AG10803 (cell line): ENCODE measurements around the gene WNT9A.

Source experiments
- DNase-seq: peaks from one replicate; pipeline ENCODE4 v3.0.0; 2010; ENCODE audit warnings: low read depth
- H3K4me3 ChIP-seq: 2 replicates; pipeline ENCODE4 v1.5.1; 2011; ENCODE audit warnings: mild to moderate bottlenecking, low read length, control low read depth
- TF ChIP-seq, protein P1 (sequence below): conservative IDR thresholded peaks from 2 replicates; pipeline ENCODE4 v1.5.1; 2011; ENCODE audit warnings: mild to moderate bottlenecking, low read length, control low read depth, inconsistent platforms

The WNT9A gene

DNA sequence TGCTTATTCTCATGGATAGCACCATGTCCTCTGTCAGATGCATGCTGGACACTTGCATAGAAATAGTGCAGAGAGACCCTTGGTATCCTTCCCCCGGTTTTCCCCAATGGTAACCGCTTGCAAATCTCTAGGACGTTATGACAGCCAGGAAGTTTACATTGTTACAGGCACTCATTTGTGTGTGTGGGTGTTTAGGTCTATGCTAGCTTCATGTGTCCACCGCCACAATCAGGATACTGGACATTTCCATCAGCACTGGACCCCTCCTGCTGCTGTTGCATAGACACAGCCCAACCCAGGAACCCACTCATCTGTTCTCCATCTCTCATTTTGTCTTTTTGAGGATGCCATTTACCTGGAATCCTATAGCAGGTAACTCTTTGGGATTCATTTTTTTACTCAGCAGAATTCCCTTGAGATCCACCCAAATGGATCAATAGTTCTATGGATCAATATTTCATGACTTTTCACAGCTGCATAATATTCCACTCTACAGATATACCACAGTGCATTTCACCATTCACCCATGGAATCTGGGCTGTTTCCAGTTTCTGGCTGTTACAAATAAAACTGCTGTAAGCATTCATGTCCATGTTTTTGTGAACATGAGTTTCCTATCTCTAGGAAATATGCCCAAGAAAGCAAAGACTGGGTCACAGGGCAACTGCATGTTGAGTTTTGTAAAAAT is 6.6 kb upstream of the WNT9A start:
- no peak for DNase-seq
- no peak overlapping the region for H3K4me3 ChIP-seq
- TF ChIP-seq, protein P1, sequence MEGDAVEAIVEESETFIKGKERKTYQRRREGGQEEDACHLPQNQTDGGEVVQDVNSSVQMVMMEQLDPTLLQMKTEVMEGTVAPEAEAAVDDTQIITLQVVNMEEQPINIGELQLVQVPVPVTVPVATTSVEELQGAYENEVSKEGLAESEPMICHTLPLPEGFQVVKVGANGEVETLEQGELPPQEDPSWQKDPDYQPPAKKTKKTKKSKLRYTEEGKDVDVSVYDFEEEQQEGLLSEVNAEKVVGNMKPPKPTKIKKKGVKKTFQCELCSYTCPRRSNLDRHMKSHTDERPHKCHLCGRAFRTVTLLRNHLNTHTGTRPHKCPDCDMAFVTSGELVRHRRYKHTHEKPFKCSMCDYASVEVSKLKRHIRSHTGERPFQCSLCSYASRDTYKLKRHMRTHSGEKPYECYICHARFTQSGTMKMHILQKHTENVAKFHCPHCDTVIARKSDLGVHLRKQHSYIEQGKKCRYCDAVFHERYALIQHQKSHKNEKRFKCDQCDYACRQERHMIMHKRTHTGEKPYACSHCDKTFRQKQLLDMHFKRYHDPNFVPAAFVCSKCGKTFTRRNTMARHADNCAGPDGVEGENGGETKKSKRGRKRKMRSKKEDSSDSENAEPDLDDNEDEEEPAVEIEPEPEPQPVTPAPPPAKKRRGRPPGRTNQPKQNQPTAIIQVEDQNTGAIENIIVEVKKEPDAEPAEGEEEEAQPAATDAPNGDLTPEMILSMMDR = no peak

- no peak overlapping the region for H3K4me3 ChIP-seq
- TF ChIP-seq, protein P1 = no peak
- no peak for DNase-seq
Measured at GRCh38 chr1:227953022-227953412, 5.3 kb upstream of the WNT9A start.

DNA sequence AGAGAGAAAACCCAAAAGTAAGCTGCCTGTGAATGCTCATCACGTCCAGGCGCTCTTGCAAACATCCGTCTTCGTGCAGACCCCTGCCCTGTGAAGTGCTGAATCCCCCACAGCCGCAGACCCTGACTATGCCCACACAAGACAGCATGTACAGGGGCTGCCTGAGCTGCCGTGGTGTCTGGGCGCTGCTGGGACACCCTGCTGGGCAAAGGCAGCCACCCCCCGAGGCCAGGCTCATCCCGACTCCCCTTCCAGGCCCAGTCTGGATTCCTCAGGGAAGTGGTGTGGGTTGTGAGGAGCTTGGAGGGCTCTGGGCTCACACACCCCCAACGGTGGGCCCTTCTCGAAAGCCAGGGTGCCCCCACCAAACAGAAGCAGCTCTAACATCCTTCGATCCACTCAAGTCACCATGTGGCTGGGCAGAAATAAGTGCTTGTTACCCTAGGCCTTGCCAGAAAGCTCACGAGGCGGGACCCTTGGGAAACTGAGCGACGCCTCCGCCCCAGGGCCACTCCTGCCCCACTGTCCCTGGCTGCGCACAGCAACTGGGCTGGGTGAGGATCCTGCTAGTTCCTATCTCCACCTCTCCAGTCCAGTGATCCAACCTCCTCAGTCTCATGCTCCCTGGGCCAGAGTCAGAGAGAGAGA is 4.8 kb upstream of the WNT9A start:
- no peak overlapping the region for H3K4me3 ChIP-seq
- DNase-seq = no peak
- TF ChIP-seq, protein P1 = no peak

DNA sequence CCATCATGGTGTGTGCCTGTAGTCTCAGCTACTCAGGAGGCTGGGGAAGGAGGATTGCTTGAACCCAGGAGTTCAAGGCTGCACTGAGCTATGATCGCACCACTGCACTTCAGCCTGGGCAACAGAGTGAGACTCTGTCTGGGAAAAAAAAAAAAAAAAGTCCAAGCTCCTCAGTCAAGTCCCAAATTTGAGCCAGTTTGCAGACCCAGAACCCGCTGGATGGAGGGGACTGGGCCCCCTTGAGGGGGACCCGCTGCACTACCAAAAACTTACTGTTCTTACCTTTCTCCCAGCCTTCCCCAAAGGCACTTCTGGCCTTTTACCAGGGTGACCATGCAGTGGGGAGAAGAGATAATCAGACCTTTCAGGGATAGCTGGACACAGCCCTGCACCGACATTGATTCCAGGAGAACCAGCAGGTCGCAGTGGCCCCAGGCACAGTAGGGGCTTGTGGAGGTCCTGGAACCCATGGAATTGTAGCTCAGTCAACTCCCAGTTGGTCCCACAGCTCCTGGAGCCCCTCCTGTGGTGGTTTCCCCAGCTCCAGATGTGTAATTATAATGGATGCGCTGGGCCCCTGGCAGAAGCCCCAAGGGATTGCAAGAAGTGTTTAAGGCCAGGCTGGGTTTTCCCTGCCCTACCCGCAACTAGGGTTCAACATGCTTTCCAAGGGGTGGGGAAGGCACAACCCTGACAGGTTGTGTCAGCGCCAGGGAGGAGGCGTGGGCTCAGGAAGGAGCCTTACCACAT is 4.1 kb upstream of the WNT9A start:
- TF ChIP-seq, protein P1 = no peak
- H3K4me3 ChIP-seq = no peak overlapping the region
- DNase-seq = no peak

GRCh38 chr1:227950735-227951346 is 3.1 kb upstream of the WNT9A start:
- no peak overlapping the region for H3K4me3 ChIP-seq
- no peak for DNase-seq
- TF ChIP-seq, protein P1 = no peak

DNA sequence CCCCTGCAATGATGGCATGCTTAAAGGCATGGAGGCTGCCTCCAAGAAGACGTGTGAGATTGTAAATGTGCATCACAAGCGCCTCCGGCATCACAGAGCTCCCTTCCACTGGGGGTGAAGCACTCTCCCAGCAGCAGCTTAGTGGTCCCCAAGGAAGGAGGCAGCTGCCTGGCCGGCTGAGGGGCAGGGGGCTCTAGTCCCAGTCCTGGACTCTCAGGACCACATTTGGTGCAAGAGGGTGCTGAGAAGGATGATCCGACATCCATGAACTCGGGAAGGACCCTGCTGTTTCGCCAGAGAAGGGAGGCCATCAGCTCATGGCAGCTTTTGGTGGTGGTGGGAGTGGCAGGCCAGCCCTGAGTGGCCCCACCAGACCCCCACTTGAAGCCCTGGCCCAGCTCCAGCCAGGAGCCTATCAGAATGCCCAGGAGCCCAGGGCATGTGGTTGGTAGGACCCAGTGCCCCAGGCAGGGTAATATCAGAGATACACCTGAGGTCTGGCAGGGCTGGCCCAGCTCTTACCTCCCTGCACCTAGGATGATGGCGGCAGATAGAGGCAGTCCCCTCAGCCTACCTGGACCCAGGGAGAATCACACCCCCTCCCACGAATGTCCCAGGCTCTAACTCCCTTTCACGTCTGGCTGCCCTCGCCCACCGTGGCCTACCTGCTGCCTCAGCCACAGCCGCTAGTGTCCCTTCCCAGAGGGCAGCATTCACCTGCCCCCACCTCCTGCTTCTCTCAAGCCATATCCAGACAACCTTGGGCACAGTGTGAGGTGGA is 2.4 kb upstream of the WNT9A start:
- DNase-seq = no peak
- no peak overlapping the region for H3K4me3 ChIP-seq
- TF ChIP-seq, protein P1 = no peak
